ENCODE measurements around the gene RAB12.

The RAB12 gene

DNA sequence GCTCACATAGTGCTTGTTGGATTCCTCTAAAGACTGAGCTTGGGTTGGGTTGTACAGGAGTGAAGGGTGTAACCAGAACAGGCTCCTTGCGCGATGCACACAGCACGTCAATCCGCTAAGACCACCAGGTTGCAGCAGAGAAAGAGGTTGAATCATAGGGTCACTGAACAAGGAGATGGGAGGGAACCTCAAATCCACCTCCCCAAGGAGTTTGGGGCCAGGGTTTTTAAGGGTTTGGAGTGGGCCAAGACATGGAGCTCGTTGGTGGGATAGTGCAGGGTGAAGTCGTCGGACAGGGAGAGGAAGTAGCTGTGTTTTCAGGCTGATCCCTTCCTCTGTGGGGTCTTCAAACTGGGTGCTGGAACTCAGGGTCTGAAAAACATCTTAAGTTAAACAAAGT, 75.3 kb downstream of the RAB12 start:
- DNase-seq (ENCODE audit: low read depth), result no peak
- TF ChIP-seq, protein P1, sequence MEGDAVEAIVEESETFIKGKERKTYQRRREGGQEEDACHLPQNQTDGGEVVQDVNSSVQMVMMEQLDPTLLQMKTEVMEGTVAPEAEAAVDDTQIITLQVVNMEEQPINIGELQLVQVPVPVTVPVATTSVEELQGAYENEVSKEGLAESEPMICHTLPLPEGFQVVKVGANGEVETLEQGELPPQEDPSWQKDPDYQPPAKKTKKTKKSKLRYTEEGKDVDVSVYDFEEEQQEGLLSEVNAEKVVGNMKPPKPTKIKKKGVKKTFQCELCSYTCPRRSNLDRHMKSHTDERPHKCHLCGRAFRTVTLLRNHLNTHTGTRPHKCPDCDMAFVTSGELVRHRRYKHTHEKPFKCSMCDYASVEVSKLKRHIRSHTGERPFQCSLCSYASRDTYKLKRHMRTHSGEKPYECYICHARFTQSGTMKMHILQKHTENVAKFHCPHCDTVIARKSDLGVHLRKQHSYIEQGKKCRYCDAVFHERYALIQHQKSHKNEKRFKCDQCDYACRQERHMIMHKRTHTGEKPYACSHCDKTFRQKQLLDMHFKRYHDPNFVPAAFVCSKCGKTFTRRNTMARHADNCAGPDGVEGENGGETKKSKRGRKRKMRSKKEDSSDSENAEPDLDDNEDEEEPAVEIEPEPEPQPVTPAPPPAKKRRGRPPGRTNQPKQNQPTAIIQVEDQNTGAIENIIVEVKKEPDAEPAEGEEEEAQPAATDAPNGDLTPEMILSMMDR (IDR thresholded peaks at IDR 0.05; ENCODE audit: control insufficient read depth, insufficient read depth, low read depth, low read length, missing control alignments), result no peak
- H3K4me3 ChIP-seq (ENCODE audit: control insufficient read depth, low read depth, low read length), result no peak overlapping the region

DNA sequence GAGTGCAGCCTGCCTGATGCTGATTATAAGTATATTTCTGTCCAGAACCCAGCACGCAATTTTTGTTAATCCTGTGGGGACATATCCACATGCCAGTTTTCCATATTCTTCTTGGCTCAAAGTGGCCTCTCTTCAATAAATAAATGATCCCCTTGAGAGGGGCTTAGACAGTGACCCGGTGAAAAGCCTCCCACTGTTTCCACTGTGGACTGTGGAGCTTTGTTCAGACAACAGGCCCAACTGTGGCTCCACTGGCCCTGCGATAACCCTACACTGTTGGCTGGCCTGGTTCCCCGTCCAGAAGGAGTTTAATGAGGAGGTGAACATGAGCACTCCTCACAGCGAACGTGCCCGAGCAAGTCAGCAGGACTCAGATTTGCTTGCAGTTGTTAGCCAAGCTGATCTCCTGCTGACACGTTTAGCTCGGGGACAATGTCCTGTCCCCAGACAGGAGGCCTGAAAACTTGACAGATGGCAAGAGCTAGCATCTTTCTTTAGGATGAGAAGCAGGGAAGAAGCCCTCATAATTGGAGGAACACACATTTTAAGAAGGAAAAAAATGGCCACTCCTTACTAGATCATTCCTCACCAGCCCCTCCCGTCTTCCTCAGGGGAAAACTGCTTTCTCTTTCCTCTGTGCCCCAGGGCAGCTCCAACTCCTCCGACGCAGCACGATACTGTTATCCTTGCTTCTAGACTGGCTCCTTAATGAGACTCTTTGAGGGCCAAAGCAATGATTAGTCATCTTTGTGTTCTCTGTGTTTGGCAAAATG, 76.1 kb downstream of the RAB12 start:
- TF ChIP-seq, protein P1 (IDR thresholded peaks at IDR 0.05; ENCODE audit: control insufficient read depth, insufficient read depth, low read depth, low read length, missing control alignments), result no peak
- no peak overlapping the region for H3K4me3 ChIP-seq (ENCODE audit: control insufficient read depth, low read depth, low read length)
- DNase-seq (ENCODE audit: low read depth), result no peak

DNA sequence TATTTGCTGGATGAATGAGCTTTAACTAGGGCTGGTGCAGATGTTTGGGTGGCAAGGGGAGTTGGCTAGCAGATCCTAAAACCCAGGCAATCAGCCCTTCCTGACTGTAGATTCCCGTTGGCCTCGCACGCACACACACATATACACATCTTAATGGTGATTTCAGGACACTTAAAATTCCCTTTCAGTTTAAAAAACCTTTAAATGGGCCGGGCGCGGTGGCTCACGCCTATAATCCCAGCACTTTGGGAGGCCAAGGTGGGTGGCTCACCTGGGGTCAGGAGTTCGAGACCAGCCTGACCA, 76.6 kb downstream of the RAB12 start:
- TF ChIP-seq, protein P1 (IDR thresholded peaks at IDR 0.05; ENCODE audit: control insufficient read depth, insufficient read depth, low read depth, low read length, missing control alignments), result no peak
- no peak for DNase-seq (ENCODE audit: low read depth)
- no peak overlapping the region for H3K4me3 ChIP-seq (ENCODE audit: control insufficient read depth, low read depth, low read length)

DNA sequence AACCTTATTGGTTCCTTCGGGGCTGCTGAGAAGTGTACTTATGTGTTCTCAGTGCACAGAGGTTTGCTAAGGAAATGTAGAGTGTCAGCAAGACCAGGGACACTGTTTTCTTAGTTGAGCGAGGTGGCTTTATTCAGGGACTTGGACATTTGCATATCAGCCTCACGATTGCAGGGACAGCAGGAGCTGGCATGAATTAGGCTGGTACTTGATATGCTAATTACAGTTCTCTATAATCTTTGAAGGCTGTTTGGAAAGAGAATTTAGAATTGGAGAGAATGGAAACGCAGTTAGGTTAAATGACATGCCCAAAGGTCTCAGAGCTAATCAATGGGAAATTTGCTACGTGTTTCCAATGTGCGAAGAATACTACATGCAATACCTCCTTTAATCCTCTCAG, 77.4 kb downstream of the RAB12 start:
- no peak overlapping the region for H3K4me3 ChIP-seq (ENCODE audit: control insufficient read depth, low read depth, low read length)
- no peak for DNase-seq (ENCODE audit: low read depth)
- TF ChIP-seq, protein P1 (IDR thresholded peaks at IDR 0.05; ENCODE audit: control insufficient read depth, insufficient read depth, low read depth, low read length, missing control alignments), result no peak

DNA sequence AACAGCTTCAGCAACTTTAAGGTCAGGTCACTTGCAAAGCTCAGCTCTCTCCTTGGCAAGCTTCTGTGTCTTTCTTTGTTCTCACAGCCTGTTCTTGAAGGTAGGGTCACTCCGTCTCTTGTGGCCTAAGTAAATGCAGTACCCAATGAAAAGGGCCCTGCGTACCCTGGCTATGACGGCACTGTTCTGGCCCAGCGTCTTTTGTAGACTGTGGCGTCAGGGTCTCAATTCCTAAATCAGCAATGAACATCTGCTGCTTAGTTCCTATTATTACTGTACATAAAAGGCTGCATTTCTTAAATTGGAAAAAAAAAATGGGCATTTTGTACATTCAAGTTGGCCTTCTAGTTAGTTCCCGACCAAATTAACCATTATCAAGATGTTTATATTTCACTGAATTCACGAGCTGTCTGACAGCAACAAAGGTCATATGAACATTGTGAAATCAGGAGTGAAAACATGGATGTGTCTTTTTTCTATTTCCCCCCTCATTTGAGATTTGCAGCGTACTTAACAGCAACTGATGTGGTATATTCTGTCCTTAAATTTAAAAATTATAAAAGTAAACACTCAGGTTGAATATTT, 79.1 kb downstream of the RAB12 start:
- DNase-seq (ENCODE audit: low read depth), result no peak
- no peak overlapping the region for H3K4me3 ChIP-seq (ENCODE audit: control insufficient read depth, low read depth, low read length)
- TF ChIP-seq, protein P1 (IDR thresholded peaks at IDR 0.05; ENCODE audit: control insufficient read depth, insufficient read depth, low read depth, low read length, missing control alignments), result no peak

DNA sequence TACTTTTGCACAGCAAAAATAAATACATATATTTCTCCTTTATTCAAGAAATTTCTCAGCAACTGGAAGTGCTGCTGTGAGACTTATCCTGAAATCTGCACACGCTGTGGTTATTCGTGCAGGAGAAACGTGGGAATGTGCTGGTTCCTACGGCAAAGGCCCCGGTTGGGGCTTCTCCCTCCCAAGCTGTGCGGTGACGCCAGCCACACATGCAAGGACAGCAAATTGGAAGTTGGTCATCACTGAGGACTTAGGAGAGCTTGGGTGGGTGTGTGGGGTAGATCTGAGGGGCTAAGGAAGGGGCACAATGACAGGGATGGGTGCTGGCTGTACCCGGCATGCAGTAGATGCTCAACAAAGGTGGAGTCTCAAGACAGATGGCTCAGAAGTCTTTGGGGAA, 79.6 kb downstream of the RAB12 start:
- TF ChIP-seq, protein P1 (IDR thresholded peaks at IDR 0.05; ENCODE audit: control insufficient read depth, insufficient read depth, low read depth, low read length, missing control alignments), result no peak
- DNase-seq (ENCODE audit: low read depth), result no peak
- no peak overlapping the region for H3K4me3 ChIP-seq (ENCODE audit: control insufficient read depth, low read depth, low read length)

Measured in AG09309 (cell line).